Umbilical cord (tissue), 2 donors: ENCODE results near the gene HTATSF1. TPM values are rescaled to one million over a fixed set of nuclear protein-coding genes. Genes with fewer than 3 reads are reported as not detected.

ENCODE experiments used
- DNase-seq: peaks from one replicate; pipeline ENCODE4 v3.0.0-alpha.2; 2015; ENCODE audit warnings: low spot score
- total RNA-seq: library from RNA; depleted of rRNA; stranded (reverse); fragments of >200 nt; gene quantifications from one replicate; pipeline ENCODE4 v1.2.3, GENCODE V29; 2014; ENCODE audit warnings: low replicate concordance; ENCODE audit not compliant: insufficient read depth

The HTATSF1 gene
- total RNA-seq: 51.8 TPM

- DNase-seq: no peak
Measured at GRCh38 chrX:136497556-136498052, at the start of gene HTATSF1. HTATSF1 (plus strand) TSS chrX:136497592; CDS start chrX:136497685, 93 bp downstream.

- no peak for DNase-seq
Measured at GRCh38 chrX:136447968-136448367, 49.4 kb upstream of the HTATSF1 start.

DNA sequence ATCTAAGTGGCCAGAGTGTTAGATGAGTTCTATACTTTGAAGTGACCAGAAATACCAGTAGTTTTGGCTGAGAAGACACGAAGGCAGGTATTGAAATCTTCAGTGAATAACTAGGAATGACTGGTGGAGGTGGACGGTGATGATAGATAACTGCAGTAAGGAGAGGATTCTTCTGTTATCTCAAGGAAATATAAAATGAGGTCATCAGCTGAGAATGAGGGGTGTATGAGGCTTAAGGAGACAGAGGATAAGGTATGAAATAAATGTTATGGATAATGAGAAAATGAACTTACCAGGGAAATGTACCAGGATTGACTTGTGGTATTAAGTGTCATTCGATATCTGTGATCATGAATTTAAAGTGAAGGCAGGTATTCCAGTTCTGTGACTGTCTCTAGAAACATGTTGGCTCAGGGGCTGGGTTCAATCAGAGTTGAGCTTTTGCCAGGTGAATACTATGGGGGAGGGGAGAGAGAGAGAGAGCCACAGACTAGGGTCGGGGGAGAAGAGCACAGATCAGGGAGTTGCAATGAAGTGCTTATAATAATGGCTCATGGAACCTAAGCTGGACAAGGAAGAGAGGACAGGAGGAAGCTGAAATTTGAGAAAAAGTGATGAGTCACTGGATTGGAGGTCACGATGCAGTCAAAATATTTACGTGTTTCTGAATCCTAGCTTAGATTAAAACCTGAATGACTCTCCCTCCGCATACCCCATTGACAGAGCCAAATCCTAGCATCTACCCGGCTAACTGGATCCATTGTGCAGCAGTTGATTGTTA lies 47.2 kb upstream of the HTATSF1 start:
- no peak for DNase-seq

DNA sequence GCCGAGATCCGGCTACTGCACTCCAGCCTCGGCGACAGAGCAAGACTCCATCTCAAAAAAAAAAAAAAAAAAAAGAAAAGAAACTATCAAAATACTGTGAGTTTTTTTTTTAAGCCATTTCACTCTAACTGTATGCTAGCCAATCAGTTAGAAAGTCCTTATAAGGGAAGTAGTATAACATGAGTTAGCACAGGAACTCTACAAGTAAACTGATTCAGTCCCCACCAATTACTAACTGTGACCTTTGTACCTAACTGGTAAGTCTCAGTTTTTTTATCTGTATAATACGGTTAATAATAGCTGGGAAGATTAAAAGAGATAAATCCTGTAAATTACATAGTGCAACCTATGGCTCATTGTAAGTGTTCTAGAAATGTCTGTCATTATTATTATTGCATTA lies 44.8 kb upstream of the HTATSF1 start:
- no peak for DNase-seq

GRCh38 chrX:136453114-136453513 lies 44.3 kb upstream of the HTATSF1 start:
- DNase-seq: no peak

DNA sequence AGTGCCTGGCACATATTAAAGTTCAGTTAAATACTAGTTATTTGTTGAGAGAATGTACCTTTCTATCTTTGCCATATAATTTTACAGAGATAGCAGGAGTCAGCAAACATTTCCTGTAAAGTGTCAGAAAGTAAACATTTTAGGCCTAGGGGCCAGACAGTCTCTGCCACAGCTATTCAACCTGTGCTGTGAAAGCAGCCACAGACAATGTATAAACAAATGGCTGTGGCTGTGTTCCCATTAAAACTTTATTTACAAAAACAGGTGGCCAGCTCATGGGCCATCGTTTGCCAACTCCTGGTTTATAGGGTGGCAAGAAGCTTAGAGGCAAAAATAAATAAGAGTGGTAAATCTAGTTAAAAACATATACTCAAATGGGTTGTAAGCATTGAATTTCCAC lies 43.6 kb upstream of the HTATSF1 start:
- DNase-seq: no peak

GRCh38 chrX:136456133-136456532 lies 41.3 kb upstream of the HTATSF1 start:
- no peak for DNase-seq

DNA sequence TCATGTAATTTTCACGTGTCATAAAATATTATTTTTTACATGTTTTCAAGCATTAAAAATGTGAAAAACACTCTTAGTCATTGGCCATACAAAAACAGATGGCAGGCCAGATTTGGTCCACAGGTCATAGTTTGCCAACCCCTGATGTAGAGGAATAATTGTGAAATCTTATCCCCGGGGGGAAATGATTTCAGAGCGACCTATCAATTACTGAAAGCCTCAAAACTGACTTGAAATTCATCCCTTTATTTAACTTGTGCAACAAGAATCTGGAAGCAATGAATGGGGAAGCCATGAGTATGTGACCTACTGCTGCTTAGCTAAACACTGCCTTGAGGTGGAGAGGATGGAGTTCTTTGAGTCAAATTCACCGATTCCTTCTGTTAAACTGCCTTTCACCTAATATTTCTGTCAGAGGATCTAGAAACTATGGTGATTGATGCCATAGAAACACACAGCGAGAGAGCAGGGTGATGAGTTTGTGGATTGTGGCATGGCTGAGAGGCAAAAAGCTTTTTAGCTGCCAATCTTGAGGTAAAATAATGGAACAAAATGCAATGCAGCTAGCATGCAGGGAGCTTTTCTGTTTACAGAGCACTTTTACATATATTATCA lies 40.0 kb upstream of the HTATSF1 start:
- DNase-seq: no peak

DNA sequence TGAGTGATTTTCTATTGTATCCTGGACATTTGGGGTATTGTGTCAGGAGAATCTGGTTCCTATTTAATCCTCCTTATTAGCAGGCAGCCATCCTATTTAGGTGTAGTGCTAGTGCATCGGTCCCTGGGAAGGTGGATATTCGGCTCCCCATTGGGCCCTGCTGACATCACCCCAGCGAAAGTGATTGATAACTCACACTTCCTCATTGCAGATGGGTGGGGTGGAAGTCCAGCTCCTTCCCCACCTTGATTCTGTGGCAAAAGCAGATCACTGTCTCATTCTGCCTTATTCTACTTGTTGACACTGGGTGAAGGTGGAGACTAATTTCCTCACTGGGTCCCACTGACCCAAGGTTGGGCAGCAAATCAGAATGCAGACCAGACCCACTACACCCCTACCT lies 32.8 kb upstream of the HTATSF1 start:
- no peak for DNase-seq

- DNase-seq: no peak
Measured at GRCh38 chrX:136467303-136467702, 30.1 kb upstream of the HTATSF1 start.

DNA sequence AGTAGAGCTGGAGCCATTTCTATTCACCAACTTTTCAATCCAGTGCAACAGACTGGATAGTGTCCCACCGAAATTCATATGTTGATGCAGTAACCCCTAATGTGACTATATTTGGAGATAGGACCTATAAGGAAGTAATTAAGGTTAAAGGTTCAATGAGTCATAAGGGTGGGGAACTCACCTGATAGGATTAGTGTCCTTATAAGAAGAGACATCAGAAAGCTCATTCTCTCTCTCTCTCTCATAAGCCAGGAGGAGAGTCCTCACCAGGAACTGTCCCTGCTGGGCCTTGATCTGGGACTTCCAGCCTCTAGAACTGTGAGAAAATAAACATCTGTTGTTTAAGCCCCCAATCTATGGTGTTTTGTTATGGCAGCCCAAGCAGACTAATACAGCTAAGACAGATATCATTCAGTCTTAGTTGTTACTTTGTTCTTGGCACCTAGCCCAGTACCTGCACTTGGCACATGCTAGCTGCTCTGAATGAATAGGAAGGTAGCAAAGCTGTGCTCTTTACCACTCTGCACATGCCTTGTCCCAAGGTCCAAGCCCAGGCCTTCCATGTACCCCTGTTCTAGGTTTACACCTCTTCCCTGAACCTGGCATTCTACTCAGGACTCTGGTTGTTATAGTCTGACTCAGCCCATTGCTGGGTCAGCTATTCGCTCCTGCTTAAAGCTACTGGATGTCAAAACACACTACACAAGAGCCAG lies 28.8 kb upstream of the HTATSF1 start:
- no peak for DNase-seq

DNA sequence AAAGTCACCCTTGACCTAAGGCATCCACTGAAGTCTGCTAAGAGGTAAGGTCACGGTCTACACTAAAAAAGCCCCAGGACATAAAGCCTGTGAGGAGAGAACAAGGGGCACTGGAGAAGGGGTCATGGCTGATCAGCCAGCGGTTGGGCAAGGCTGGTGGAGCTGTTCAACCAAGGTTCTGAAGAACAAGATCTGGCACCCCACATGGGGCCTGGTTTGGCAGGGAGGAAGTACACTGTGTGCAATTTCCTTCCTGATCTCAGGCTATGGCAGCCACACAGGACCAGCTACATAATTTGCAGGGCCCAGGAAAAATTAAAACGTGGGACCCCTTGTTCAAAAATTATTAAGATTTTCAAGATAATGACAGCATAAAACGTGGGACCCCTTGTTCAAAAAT lies 23.7 kb upstream of the HTATSF1 start:
- DNase-seq: no peak

DNA sequence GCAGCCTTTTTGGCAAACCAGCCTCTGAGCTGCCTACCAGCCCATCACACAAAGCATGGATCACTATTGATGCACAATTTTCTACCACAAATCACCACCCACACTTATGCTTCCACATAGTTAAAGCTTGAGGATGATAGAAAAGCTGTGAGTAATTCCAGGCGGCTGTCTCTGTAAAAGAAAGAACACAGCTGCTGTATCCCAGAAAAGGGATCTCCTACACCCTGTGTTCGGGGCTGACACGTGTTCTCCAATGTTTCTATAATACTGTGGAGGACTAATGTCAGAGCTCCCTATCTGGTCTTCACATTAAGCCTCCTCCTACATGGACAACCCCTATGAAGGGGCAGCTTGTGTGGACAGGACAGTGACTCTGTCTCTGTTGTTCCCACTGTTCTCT lies 22.2 kb upstream of the HTATSF1 start:
- DNase-seq: no peak

DNA sequence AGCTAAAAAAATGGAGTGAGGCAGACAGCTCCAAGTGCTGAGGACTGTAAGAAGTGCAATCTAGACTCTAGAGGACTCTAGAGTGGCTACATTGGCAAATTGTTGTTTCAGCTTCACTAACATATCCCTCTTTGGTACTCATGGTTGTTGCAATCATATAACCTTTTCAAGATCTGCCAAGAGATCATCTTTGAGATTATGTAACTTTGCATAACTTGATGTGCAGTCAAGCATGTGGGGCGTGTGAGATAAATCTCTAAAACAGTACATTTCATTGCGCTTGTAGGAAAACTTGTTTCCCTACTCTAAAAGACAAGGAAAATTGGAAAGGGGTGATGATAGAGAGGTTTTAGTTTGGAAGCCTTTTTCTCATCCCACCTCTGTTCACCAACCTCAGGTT lies 20.9 kb upstream of the HTATSF1 start:
- no peak for DNase-seq

GRCh38 chrX:136477026-136477425 lies 20.4 kb upstream of the HTATSF1 start:
- DNase-seq: no peak

- no peak for DNase-seq
Measured at GRCh38 chrX:136480383-136480782, 17.0 kb upstream of the HTATSF1 start.

DNA sequence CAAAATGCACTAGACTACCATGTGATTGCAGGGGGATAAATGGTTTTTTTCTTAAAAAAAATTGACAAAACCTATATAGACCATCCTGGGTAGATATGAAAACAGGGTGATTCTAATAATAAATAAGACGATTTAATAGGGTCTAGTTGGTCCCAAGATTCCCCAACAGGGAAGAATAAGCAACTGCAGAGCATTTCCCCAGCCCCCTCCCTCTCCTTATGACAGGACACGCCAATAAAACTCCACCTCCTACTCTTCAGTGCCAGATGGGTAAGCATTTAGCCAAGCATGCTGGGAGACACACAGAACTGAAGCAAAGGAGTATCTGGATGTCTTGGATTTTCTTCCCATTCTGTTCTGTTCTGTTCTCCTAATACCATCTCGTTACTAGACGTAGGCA lies 9.7 kb upstream of the HTATSF1 start, which contains the start of gene BRS3:
Gene BRS3 (plus strand): TSS at position 301 of the 400 bp plus-strand sequence. CDS start 168 bp downstream, outside the sequence.
- DNase-seq: no peak

DNA sequence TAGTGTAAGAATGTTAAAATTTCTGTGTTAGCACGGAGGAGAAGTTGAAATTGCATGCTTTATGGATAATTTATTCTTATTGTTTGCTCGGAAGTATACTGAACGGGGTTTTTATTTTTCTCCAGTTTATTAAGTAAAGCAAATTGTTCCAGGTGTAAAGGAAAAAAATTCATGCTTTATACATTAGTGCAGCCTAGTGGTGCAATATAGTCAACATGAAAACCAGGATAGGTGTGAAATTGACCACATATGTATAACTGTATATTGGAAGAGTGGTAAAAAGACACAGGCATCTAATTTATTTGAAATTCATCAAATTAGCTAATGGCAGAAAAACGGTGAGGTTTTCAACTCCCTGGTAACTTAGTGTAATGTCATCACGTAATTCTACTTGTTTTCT lies 8.7 kb upstream of the HTATSF1 start:
- no peak for DNase-seq

DNA sequence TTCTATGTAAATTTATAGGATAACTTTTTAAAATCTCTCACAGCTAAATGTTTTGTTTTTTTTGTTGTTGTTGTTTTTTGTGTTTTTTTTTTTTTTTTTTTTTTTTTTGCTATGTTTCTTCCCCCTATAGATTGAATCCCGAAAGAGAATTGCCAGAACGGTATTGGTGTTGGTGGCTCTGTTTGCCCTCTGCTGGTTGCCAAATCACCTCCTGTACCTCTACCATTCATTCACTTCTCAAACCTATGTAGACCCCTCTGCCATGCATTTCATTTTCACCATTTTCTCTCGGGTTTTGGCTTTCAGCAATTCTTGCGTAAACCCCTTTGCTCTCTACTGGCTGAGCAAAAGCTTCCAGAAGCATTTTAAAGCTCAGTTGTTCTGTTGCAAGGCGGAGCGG lies 5.6 kb upstream of the HTATSF1 start:
- no peak for DNase-seq

DNA sequence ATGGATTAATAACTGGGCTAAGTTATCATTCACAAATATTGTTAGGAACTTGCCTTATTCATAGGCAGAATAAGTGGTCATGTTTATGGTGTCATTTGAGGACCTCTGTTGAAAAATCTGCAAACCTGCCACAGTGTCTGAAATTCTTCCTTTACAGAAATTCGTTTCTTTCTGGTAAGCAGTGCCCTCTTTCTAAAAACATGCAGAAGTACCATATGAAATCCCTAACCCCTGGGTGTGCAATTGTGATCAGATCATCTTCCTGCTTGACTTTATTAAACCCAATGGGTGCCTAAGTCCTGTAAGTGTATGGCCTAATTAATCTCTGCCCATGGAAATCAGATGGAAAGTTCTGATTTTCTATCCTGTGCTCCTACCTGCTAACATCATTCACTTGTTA lies 4.4 kb upstream of the HTATSF1 start:
- DNase-seq: no peak

GRCh38 chrX:136495043-136495442 lies 2.3 kb upstream of the HTATSF1 start:
- no peak for DNase-seq

- no peak for DNase-seq
Measured at GRCh38 chrX:136496186-136496763, 1.1 kb upstream of the HTATSF1 start.
